ENCODE data around the gene TCF15.

Gene TCF15, protein sequence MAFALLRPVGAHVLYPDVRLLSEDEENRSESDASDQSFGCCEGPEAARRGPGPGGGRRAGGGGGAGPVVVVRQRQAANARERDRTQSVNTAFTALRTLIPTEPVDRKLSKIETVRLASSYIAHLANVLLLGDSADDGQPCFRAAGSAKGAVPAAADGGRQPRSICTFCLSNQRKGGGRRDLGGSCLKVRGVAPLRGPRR

DNA sequence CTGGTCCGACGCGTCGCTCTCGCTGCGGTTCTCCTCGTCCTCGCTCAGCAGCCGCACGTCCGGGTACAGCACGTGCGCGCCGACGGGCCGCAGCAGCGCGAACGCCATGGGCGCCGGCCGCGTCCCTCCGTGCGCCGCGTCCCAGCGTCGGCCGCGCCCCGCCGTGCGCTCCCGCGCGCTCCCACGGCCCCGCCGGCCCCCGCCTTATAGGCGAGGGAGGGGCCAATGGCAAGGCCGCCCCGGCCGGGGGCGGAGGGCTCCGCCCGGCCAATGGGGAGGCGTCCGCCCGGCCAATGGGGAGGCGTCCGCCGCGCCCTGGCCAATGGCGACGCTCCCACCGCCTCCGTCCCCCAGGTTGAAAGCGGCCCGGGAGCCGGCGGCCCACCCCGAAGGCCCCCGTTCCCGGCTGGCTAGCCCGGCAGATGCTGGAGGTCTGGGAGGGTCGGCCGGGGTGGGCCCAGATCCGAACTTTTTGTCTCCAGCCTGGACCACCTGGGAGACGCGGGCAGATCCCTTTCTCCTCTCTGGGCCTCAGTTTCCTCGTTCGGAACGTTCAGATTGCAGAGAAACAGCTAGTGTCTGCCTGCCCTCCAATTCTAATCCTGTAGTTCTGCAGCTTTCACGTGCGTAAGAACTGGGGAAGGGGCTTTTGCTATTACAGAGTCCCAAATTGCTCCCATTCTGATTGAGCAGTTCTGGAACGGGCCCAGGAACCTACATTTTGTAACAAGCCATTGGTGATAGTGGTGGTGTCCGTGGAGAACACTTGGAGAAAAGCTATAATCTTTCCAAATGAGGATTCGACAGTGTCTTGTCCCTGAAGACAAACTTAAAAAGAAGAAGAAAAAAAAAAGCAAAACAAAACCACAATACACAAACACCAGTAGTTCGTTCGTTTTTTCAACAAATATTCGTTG lies at the start of gene TCF15:
TCF15 (minus strand) TSS at position 180 of the 917 bp plus-strand sequence; CDS start at position 108, 72 bp downstream.
- peak; percentile 39 for DNase-seq

- peak; percentile 52 for DNase-seq
These were observed 48.7 kb upstream of the TCF15 start for GRCh38 chr20:658731-659291.

- no peak for DNase-seq
These were observed 48.1 kb upstream of the TCF15 start for GRCh38 chr20:658202-658601.

GRCh38 chr20:655726-656624 lies 45.9 kb upstream of the TCF15 start:
- peak; percentile 80 for DNase-seq

DNA sequence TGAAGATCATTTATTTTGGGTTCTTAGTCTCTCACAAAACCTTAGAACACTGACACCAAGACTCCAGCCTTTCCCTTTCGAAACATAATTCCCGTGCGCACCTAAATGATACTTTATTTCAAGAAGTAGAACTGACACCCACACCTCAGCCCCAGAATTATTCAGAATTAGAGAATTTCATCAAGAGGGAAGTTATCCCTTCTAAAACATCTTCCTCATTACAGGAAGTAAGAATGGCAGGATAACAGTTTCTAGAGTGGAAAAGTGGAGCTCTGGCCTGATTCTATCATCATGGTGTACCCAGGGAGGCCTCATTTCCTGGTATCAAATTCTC lies 44.3 kb upstream of the TCF15 start:
- DNase-seq: peak; percentile 25

- no peak for DNase-seq
These were observed 43.7 kb upstream of the TCF15 start for GRCh38 chr20:653590-654416.

GRCh38 chr20:653110-653589 lies 43.0 kb upstream of the TCF15 start, which contains the start of gene SRXN1:
Gene SRXN1 (minus strand): TSS chr20:653200. CDS start chr20:653185, 15 bp downstream.
- DNase-seq: peak; percentile 95

- DNase-seq: no peak
These were observed 42.6 kb upstream of the TCF15 start for GRCh38 chr20:652615-653109.

DNA sequence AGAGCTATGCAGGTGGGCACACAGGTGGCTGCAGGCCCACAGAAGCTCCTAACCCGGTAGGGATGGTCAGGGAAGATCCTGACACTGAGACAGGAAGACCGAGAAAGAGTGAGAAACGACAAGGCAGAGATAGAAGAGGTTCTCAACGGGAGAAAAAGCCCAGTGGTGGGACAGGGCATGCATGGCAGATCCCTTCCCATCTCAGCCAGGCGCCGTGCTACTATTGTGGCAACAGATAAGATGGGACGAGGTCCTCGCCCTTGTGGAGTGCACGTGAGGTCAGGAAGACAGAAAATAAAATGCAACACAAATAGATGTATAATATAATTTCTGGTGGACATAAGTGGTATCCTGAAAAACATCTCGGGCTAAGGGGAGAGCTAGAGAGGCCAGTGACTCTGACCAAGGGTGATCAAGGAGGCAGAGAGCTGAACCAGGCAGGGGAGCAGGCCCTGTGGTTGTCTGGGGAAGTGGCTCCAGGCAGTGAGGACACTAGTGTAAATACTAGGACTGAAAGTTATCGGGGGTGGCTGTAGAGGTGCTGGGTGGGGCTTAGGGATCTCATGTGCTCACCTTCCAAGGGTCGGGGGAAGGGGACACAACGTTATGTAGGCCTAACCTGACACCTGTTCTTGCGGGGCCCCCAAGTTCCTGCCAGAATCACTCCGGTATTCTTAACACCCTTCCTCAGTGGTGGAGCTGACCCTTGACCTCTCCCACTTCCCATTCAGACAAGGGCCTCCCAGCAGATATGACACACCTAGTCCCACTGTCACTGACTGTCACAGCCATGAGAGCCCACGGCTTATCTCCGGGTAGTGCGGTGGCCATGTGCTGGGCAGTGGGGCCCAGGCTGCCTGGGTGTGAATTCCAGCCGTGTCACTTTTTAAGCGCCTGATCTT lies 41.9 kb upstream of the TCF15 start:
- DNase-seq: no peak

GRCh38 chr20:650954-651353 lies 40.8 kb upstream of the TCF15 start:
- DNase-seq: no peak

GRCh38 chr20:650281-650680 lies 40.2 kb upstream of the TCF15 start:
- no peak for DNase-seq

- no peak for DNase-seq
These were observed 37.4 kb upstream of the TCF15 start for GRCh38 chr20:647479-648019.

DNA sequence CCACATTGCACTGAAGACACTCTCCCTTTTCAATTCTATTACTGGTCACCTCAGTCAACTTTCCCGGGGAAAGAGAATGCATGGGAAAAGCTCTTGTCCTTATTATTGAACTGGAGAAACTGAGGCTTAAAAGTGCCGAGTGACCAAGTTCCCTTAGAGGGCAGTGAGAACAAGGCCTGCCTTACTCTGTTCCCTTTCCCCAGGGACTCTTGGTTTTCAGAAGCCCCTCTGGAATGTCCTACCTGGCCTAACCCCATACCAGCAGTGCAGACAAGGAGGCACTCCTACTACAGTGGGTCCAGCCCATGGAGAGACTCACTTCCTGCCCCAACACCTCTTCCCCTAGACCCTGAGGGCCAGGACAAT lies 36.7 kb upstream of the TCF15 start:
- no peak for DNase-seq

DNA sequence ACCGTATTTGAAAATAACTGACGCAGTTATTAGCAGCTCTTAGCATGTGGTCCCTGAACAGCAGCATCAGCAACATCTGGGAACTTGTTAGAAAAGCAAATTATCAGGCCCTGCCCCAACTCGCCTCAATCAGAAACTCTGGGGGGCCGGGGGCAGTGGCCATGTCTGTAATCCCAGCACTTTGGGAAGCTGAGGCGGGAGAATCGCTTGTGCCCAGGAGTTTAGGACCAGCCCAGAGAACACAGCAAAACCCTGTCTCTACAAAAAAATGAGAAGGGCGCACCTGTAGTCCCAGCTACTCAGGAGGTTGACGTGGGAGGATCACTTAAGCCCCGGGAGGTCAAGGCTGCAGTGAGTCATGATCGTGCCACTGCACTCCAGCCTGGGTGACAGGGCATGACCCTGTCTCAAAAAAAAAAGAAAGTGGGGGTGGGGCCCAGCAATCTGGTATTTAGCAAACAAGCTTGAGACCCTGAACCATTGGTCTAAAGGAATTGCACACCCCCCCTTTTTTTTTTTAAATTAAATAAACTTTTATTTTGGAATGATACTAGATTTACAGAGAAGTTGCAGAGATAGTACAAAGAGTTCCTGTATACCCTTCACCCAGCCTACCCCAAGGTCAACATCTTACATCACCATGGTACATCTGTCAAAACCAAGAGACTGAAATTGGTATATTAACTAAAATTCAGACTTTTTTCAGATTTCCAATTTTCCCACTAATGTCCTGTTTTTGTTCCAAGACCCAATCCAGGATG lies 36.2 kb upstream of the TCF15 start:
- no peak for DNase-seq

- peak; percentile 77 for DNase-seq
These were observed 35.4 kb upstream of the TCF15 start for GRCh38 chr20:645318-646106.

- DNase-seq: no peak
These were observed 34.7 kb upstream of the TCF15 start for GRCh38 chr20:644692-645317.

- DNase-seq: no peak
These were observed 32.5 kb upstream of the TCF15 start for GRCh38 chr20:642398-643174.
